ENCODE data around the gene HDAC7.

The HDAC7 gene

DNA sequence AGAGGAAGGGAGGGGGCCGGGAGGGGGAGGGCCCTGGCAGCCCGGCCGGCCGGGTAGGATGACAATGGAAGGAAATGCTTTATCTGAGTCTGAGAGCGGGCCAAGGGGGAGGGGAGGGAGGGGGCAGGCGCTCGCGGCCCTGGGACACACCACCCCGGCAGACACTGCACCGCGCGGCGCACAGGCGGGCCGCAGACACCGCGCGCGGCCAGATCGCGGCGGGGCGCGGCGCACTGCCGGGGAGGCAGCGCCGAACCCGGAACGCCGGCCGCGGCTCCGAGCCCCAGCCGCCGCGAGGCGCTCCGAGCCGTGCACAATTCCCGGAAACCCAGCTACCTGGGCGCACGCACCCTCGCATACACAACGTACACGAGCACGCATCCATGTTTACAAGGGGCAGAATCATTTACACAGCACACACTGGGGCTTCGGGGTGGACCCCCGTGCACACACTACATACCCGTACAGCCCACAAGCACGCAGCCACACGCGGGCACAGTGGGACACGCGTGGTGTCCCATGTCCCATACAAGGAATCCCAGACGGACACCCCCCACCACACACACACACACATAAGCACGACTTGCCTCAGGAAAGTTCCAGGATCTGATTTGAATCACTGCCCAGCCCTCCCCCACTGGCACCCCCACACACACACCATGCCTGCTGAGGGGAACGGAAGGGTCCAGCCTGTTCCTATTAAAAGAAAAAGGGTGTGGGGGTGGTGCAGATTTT is at the start of gene HDAC7:
Gene HDAC7 (minus strand): TSS at position 8 of the 735 bp plus-strand sequence. CDS start 118 bp downstream, outside the sequence.
- intact Hi-C loops (cut with DNase I), result loop anchor here (1.0 kb wide), 1 partner anchor 41 kb away; no protein-coding TSS in a partner anchor
- DNase-seq, result peak; percentile 45 to 93 (median 78)

- DNase-seq, result peak in 3 of 42 donors; percentile 8 to 29 (median 11)
- intact Hi-C loops (cut with DNase I), result no loop called here
These were observed 48.9 kb upstream of the HDAC7 start for GRCh38 chr12:47868552-47869031.

GRCh38 chr12:47868041-47868440 is 48.3 kb upstream of the HDAC7 start:
- intact Hi-C loops (cut with DNase I), result no loop called here
- DNase-seq, result no peak

DNA sequence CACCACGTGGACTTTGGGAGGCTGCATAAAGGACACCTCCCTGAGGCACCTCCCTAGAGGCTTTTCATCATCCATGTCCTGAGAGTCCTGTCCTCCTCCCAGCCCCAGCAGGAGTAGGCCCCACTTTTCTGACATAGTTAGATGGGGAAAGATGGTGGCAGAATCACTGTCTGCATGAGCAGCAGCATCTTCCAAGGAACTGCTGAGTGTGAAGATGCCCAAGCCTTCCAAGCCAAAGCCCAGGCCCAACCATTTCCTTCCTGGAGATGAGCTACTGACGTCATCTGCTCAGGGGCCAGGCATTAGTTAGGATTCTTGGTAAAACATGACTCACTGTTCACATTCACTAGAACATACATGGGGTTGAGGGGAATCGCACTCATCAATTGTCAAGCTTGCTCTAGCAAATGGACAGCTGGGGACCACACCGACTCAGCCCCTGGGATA is 47.8 kb upstream of the HDAC7 start:
- intact Hi-C loops (cut with DNase I), result no loop called here
- no peak for DNase-seq

DNA sequence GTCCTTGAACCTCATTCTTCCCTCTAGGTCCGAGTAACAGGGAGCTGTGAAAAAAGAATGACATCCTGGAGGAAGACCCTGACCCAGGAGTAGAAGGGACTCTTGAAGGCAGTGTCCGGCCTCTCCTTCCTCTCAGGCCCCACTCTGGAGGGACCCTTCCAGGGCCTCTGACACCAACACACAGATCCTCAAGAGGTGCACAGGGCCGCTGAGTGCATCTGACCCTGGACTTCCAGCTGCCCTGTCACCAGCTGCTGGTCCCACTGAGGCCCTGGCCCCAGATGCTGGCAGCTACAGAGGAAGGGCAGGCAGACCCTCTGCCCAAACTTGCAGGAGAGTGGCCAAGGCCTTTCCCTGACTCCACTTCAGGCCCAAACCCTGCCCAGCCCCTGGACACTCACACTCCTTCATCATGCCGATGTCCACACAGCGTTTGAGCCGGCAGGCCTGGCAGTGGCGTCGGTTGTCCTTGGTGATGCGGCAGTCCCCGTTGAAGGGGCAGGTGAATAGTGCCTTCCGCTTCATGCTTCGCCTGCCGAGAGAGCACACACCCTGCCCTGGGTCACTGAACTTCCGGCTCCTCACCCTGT is 45.0 kb upstream of the HDAC7 start:
- no peak for DNase-seq
- intact Hi-C loops (cut with DNase I), result no loop called here

- intact Hi-C loops (cut with DNase I), result no loop called here
- no peak for DNase-seq
These were observed 44.3 kb upstream of the HDAC7 start for GRCh38 chr12:47863985-47864384.

DNA sequence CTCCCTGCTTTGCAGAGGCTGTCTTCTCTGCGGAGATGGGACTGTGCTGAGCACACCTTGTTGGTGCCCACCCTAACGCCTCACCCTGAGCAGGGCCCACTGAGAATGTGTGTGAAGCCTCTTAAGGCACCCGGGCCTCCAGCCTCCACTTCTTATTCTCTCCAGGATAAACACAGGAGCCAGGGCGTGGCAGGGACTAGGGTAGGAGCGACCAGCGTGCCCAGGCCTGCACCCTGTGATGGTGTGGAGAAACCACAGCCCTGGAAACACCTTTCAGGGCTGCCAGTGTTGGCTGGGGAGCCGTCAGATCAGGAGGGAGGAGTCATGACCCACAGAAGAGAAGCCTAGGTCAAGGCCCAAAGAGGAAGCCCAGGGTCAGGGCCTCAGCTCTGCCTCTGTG is 43.8 kb upstream of the HDAC7 start:
- intact Hi-C loops (cut with DNase I), result no loop called here
- DNase-seq, result no peak

- intact Hi-C loops (cut with DNase I), result no loop called here
- DNase-seq, result no peak
These were observed 43.2 kb upstream of the HDAC7 start for GRCh38 chr12:47862881-47863280.

GRCh38 chr12:47862167-47862750 is 42.6 kb upstream of the HDAC7 start:
- intact Hi-C loops (cut with DNase I), result no loop called here
- DNase-seq, result no peak

DNA sequence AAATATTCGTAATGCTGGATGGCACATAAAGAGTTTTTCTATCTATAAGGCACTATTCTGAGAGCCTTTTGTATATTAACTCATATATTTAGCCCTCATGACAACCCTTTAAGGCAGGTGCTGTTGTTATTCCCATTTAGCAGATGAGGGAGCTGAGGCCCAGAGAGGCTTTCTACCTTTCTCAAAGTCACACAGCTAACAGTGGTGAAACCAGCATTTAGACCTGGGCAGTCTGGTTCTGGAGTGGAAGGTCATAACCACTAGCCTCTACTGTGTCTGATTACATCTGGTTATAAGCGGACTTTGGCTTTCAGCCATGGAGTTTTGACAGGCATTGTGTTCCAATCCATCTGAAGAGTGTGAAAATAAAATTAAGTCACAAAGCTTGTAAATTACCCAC is 41.2 kb upstream of the HDAC7 start:
- DNase-seq, result no peak
- intact Hi-C loops (cut with DNase I), result no loop called here

DNA sequence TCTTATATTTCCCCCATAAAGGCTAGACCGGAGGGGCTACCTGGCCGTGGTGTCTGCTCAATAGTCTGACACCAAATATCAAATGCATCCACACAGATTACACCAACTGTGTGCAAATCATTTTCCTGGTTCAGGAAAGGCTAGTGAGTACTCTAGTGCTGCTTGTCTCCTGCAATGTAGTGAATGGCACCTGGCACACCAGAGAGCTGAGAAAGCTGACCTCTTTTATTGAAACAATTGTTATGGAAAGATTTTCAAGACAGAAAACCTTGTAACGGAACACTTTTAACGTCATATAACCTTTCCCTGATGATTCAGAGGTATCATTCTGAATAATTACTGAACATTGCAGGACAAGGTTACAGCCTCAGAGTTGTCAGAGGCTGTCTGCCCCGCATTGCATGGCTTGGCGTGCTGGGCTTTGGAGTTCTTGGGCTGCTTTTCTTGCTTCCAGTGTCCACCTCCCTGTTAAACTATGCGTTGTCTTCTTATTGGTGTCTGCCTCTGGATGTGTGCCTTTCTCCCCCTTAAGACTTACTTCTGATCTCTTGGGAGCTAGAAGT is 40.7 kb upstream of the HDAC7 start:
- no peak for DNase-seq
- intact Hi-C loops (cut with DNase I), result no loop called here

DNA sequence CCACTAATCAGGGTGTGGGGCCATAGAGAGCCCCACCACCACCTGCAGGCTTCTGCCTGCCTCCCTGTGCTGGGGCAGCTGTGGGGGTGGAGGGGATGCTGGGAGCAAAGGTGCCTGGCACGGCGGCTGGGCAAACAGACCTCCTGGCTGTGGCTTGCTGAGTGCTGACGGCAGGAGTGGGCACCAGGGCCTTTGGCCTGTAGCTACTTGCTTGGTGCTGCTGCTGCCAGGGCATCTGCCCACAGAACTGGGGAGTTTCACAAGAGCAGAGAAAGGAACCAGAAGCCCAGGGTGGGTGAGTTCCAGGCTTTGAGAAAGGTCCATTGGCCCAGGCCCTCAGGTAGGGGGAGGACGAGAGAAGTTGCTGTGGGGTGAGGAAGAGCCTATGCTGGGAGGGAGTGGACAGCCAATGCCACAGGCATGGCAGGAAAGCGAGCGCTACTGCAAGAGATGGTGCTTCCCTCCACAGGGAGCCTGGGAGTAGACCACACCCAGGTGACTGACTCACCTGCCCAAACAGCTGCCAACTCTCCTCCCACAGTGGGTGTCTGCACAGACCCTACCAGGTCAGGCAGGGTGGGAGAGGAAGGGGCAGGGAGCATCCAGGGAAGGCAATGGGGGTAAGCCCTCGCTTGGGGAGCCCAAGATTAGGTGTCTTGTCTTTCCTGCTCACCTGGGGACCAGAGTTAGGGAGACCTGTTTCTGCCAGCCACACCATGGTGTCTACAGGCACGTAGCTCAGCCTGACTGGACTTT is 39.0 kb upstream of the HDAC7 start:
- no peak for DNase-seq
- intact Hi-C loops (cut with DNase I), result no loop called here

GRCh38 chr12:47856721-47857575 is 37.2 kb upstream of the HDAC7 start:
- no peak for DNase-seq
- intact Hi-C loops (cut with DNase I), result no loop called here

DNA sequence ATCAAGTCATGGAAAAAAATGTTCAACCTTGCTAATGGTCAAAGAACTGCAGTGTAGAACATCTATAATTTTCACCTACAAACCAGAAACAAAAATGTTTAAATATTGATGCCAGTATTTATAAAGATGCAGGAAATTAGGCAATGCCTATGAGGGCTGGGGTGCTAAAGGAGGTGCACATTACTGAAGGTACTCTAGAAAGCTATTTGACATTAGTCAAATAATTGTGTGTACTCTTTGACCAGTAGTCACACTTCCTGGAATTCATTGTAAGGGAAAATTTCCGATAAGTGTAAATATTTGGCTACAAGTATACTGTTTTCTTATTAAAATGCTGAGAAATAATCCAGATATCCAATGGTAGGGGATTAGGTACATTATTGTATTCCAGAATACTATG is 36.4 kb upstream of the HDAC7 start:
- intact Hi-C loops (cut with DNase I), result no loop called here
- DNase-seq, result no peak

- intact Hi-C loops (cut with DNase I), result no loop called here
These were observed 35.8 kb upstream of the HDAC7 start for GRCh38 chr12:47855502-47855901.

DNA sequence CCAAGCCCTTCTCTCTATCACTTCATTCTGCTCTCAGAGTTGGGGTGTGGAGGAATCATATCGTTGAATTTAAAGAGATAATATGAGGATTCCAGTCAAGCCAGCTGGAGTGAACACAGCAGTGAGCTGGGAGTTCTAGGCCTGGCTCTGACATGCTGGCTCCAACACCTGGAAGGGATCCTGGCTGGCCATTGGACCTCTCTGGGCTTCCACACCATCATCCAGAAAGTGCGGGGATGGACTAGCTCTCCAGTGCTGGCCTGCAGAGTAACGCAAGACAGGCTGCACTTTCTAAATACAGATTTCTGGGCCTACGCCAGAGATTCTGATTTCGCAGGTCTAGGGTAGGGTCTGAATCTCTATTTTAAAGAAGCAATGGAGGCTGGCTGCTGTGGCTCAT is 34.8 kb upstream of the HDAC7 start:
- intact Hi-C loops (cut with DNase I), result no loop called here
- DNase-seq, result no peak

More at GRCh38 chr12:47855502-47855901, 35.8 kb upstream of the HDAC7 start:
- DNase-seq, result no peak

GRCh38 chr12:47852096-47852571 is 32.4 kb upstream of the HDAC7 start:
- no peak for DNase-seq
- intact Hi-C loops (cut with DNase I), result no loop called here

- intact Hi-C loops (cut with DNase I), result no loop called here
- no peak for DNase-seq
These were observed 31.7 kb upstream of the HDAC7 start for GRCh38 chr12:47851303-47851952.

All from head of caudate nucleus (tissue), 42 donors.